Common myeloid progenitor, CD34-positive (primary cell): Measurements from ENCODE around the gene CDC40.
"Not testable (repeated sequence)": the region's sequence is repeated elsewhere in the genome, so short reads cannot be mapped to it uniquely, and the experiment has no call there.

ENCODE experiments used
- CTCF ChIA-PET: fragments of 350-600 bp; sonication (Branson Sonifier 250); formaldehyde crosslinking; loops from one replicate; lab custom pipeline; 2021; ENCODE audit warnings: antibody characterized with exemption; lab: Charles Lee
- POLR2A ChIA-PET: fragments of 350-600 bp; sonication (Branson Sonifier 250); formaldehyde crosslinking; loops from one replicate; lab custom pipeline; 2021; ENCODE audit warnings: antibody characterized with exemption; lab: Charles Lee
- DNase-seq, 3 donors: peaks; one replicate each; pipeline versions ENCODE4 v3.0.0 to v3.0.0-alpha.2; 2013
- H3K27ac ChIP-seq, 2 experiments: 1 replicate in 1 of 2; 2 replicates in 1 of 2; pipeline ENCODE4 v1.7.0; 2013; ENCODE audit warnings: inconsistent platforms in 2 of 2, low read length in 2 of 2, mild to moderate bottlenecking in 2 of 2, low read depth in 1 of 2, moderate library complexity in 1 of 2; ENCODE audit not compliant: severe bottlenecking in 2 of 2, insufficient read depth in 1 of 2, poor library complexity in 1 of 2
- H3K27me3 ChIP-seq, 5 experiments: replicated peaks in 2 of 5; 1 replicate in 3 of 5; 2 replicates in 2 of 5; pipeline versions ENCODE4 v1.6.1 to v1.7.0; 2013; ENCODE audit warnings: low read length in 4 of 5, mild to moderate bottlenecking in 2 of 5, moderate library complexity in 2 of 5, inconsistent platforms in 1 of 5; ENCODE audit not compliant: insufficient read depth in 5 of 5, control insufficient read depth in 4 of 5
- H3K36me3 ChIP-seq, 4 experiments: 1 replicate in 2 of 4; 2 replicates in 2 of 4; pipeline versions ENCODE4 v1.6.1 to v1.7.0; 2013; ENCODE audit warnings: low read length in 3 of 4, control low read depth in 1 of 4, mild to moderate bottlenecking in 1 of 4; ENCODE audit not compliant: control insufficient read depth in 4 of 4, insufficient read depth in 4 of 4
- H3K4me1 ChIP-seq, 4 experiments: 1 replicate in 3 of 4; 2 replicates in 1 of 4; pipeline versions ENCODE4 v1.6.1 to v1.7.1; 2013; ENCODE audit warnings: low read length in 3 of 4, mild to moderate bottlenecking in 3 of 4, control low read depth in 1 of 4, inconsistent platforms in 1 of 4, moderate library complexity in 1 of 4; ENCODE audit not compliant: control insufficient read depth in 4 of 4, insufficient read depth in 4 of 4; ENCODE audit errors: control extremely low read depth in 1 of 4
- H3K4me3 ChIP-seq, 7 experiments: 1 replicate in 4 of 7; 2 replicates in 3 of 7; pipeline versions ENCODE4 v1.5.1 to v1.7.0; 2013; ENCODE audit warnings: mild to moderate bottlenecking in 7 of 7, low read length in 6 of 7, moderate library complexity in 6 of 7, inconsistent platforms in 2 of 7, low read depth in 2 of 7, control low read depth in 1 of 7; ENCODE audit not compliant: insufficient read depth in 4 of 7, control insufficient read depth in 1 of 7; ENCODE audit errors: extremely low read depth in 1 of 7
- H3K9me3 ChIP-seq, 5 experiments: 1 replicate in 4 of 5; 2 replicates in 1 of 5; pipeline versions ENCODE4 v1.6.1 to v1.7.1; 2013; ENCODE audit warnings: low read length in 4 of 5, mild to moderate bottlenecking in 2 of 5, inconsistent platforms in 1 of 5, low read depth in 1 of 5, moderate library complexity in 1 of 5; ENCODE audit not compliant: control insufficient read depth in 4 of 5, insufficient read depth in 2 of 5; ENCODE audit errors: control extremely low read depth in 1 of 5
- WGBS: methylation state at CpG from one replicate; pipeline ENCODE4 v1.1.5; 2013; ENCODE audit not compliant: insufficient coverage; 5-methylcytosine and 5-hydroxymethylcytosine counted together

CDC40 gene

GRCh38 chr6:110266996-110267395, 86.8 kb downstream of the CDC40 start:
- Histone ChIP-seq H3K36me3 (no peaks in the 10 kb centered on the region), H3K27me3 (no peaks in the 10 kb centered on the region), H3K9me3 (peaks cover 0 to 2% (median 0%) of the 10 kb centered on the region in 5 experiments), H3K27ac (no peak overlapping the region), H3K4me1 (no peaks in the 10 kb centered on the region), H3K4me3 (no peak overlapping the region)
- CTCF ChIA-PET, result no interaction called here
- POLR2A ChIA-PET, result interaction anchor here (0.6 kb wide), 1 partner anchor 12 kb away, joined by 5 read pairs; no protein-coding TSS in a partner anchor
- DNase-seq, result no peak

DNA sequence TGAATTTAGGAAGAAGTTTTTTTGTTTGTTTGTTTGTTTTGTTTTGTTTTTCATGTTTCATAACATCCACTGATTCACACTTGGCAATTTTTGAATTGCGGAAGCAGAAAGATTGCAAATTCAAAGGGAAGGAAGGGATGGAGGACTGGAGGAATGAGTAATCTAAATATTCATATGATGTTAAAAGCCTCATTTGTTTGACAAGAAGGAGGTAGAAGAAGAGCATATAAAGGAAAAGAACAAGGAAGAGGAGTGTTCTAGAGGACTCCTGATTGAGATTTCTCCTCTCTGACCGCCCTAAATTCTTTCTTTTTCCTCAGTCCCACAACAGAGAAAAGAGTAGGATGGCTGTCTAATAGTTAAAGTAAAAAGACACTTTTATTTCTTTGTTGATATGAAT, 89.4 kb downstream of the CDC40 start:
- Histone ChIP-seq H3K36me3 (no peaks in the 10 kb centered on the region), H3K9me3 (peaks cover 0 to 2% (median 0%) of the 10 kb centered on the region in 5 experiments), H3K27me3 (no peaks in the 10 kb centered on the region), H3K4me1 (no peaks in the 10 kb centered on the region), H3K27ac (no peak overlapping the region), H3K4me3 (no peak overlapping the region)
- 80% methylated on average over 1 of the region's 2 CpGs for WGBS
- no peak for DNase-seq
- POLR2A ChIA-PET, result no interaction called here
- CTCF ChIA-PET, result interaction anchor here (0.6 to 1.1 kb wide), 2 partner anchors 28 to 35 kb away, joined by 3 read pairs; no protein-coding TSS in a partner anchor

DNA sequence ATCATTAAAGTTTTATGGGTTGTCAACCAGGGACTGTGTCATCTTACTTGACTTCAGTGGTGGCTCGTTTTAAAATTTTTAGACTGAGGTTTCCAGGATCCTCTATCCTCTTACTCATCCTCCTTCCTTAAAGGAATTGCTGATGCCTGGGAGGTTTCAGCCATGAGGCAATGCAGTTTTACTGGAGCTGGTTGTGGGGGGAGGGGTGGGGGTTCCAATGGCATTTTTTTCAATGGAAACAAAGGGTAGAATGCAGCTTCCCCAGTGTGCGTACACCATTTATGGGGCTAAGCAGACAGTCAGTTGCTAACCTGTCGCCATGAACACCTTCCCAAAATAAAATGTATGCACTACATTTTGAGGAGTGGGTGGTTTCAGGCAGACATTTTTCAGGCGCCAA, 89.9 kb downstream of the CDC40 start:
- peaks cover 0 to 2% (median 0%) of the 10 kb centered on the region in 5 experiments for H3K9me3 ChIP-seq
- no peaks in the 10 kb centered on the region for H3K4me1 ChIP-seq
- no peak for DNase-seq
- ChIA-PET POLR2A (no interaction called here), CTCF (interaction anchor here (1.1 kb wide), 1 partner anchor 34 kb away, joined by 3 read pairs; no protein-coding TSS in a partner anchor)
- no CpG with 5 or more reads among the region's 4 CpGs for WGBS
- no peak overlapping the region for H3K27ac ChIP-seq
- no peak overlapping the region for H3K4me3 ChIP-seq
- no peaks in the 10 kb centered on the region for H3K27me3 ChIP-seq
- no peaks in the 10 kb centered on the region for H3K36me3 ChIP-seq

DNA sequence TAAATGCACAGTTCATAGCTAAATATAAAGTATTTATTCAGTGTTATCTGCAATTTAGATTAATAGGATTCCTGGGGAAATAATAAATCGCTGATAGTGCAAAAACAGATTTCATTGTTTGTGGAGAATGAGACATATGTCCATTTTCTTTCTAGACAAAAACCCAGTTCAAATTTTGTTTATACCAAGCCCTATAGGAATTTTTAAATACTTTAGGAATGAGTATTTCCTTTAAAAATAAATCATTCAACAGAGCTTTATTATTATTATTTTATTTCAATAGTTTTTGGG, 91.5 kb downstream of the CDC40 start:
- H3K4me1 ChIP-seq, result no peaks in the 10 kb centered on the region
- H3K27me3 ChIP-seq, result no peaks in the 10 kb centered on the region
- no peaks in the 10 kb centered on the region for H3K36me3 ChIP-seq
- WGBS, result no CpG with 5 or more reads among the region's 1 CpG
- CTCF ChIA-PET, result no interaction called here
- no peak for DNase-seq
- no peak overlapping the region for H3K4me3 ChIP-seq
- POLR2A ChIA-PET, result no interaction called here
- peaks cover 0 to 2% (median 0%) of the 10 kb centered on the region in 5 experiments for H3K9me3 ChIP-seq
- no peak overlapping the region for H3K27ac ChIP-seq

DNA sequence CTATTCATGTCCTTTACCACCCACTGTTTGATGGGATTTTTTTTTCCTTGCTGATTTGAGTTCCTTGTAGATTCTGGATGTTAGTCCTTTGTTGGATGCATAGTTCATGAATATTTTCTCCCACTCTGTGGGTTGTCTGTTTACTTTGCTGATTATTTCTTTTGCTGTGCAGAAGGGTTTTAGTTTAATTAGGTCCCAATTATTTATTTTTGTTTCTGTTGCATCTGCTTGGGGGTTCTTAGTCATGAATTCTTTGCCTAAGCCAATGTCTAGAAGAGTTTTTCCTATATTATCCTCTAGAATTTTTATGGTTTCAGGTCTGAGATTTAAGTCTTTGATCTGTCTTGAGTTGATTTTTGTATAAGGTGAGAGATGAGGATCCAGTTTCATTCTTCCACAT, 92.6 kb downstream of the CDC40 start:
- CTCF ChIA-PET, DNase-seq, H3K27ac ChIP-seq, H3K4me1 ChIP-seq, H3K27me3 ChIP-seq, H3K4me3 ChIP-seq, H3K36me3 ChIP-seq, POLR2A ChIA-PET, H3K9me3 ChIP-seq: not testable (repeated sequence)

- Histone ChIP-seq H3K36me3 (no peaks in the 10 kb centered on the region), H3K9me3 (peaks cover 0 to 3% (median 1%) of the 10 kb centered on the region in 5 experiments), H3K27ac (no peak overlapping the region), H3K4me3 (no peak overlapping the region), H3K27me3 (no peaks in the 10 kb centered on the region), H3K4me1 (no peaks in the 10 kb centered on the region)
- DNase-seq, result no peak
- CTCF ChIA-PET, result interaction anchor here (1.3 kb wide), 1 partner anchor 10 kb away, joined by 3 read pairs; no protein-coding TSS in a partner anchor
- 98% methylated on average over 4 of the region's 7 CpGs for WGBS
- POLR2A ChIA-PET, result no interaction called here
These were observed 97.0 kb downstream of the CDC40 start for GRCh38 chr6:110277100-110277665.
